OCI-LY1 (cell line): ENCODE measurements around the gene RERE.

Source experiments
- H2AFZ ChIP-seq: fragments of 200-600 bp; sonication (generic), shearing (Covaris generic); 2 replicates; pipeline ENCODE4 v1.6.0; 2014; ENCODE audit warnings: antibody characterized with exemption, mild to moderate bottlenecking, low read length
- H3F3A ChIP-seq: fragments of 200-600 bp; sonication (generic), shearing (Covaris generic); 2 replicates; pipeline ENCODE4 v1.6.0; 2014; ENCODE audit warnings: mild to moderate bottlenecking, antibody characterized with exemption, low read length, moderate library complexity; ENCODE audit not compliant: insufficient read depth
- H3K27ac ChIP-seq: fragments of 200-600 bp; sonication (generic); 2 replicates; pipeline ENCODE4 v1.5.1; 2014; ENCODE audit warnings: low read length, mixed run types, mild to moderate bottlenecking, low read depth; ENCODE audit not compliant: poor library complexity, severe bottlenecking
- H3K27me3 ChIP-seq: fragments of 200-600 bp; sonication (generic); 2 replicates; pipeline ENCODE4 v1.6.0; 2014; ENCODE audit warnings: antibody characterized with exemption, mild to moderate bottlenecking, low read length, moderate library complexity; ENCODE audit not compliant: insufficient read depth
- H3K36me3 ChIP-seq: fragments of 200-600 bp; sonication (generic); 2 replicates; pipeline ENCODE4 v1.6.1; 2014; ENCODE audit warnings: mild to moderate bottlenecking, antibody characterized with exemption, low read length, moderate library complexity, mixed read lengths; ENCODE audit not compliant: insufficient read depth
- H3K4me1 ChIP-seq: fragments of 200-600 bp; sonication (generic); 2 replicates; pipeline ENCODE4 v1.5.1; 2014; ENCODE audit warnings: mild to moderate bottlenecking, low read length, moderate library complexity; ENCODE audit not compliant: insufficient read depth, severe bottlenecking
- H3K4me2 ChIP-seq: fragments of 200-600 bp; sonication (generic), shearing (Covaris generic); 2 replicates; pipeline ENCODE4 v1.6.1; 2014; ENCODE audit warnings: low read length
- H3K4me3 ChIP-seq: fragments of 200-600 bp; sonication (generic); 2 replicates; pipeline ENCODE4 v1.5.1; 2014; ENCODE audit warnings: low read length, low read depth, mild to moderate bottlenecking, mixed read lengths; ENCODE audit not compliant: poor library complexity, severe bottlenecking
- H3K79me2 ChIP-seq: fragments of 200-600 bp; shearing (Covaris generic); 2 replicates; pipeline ENCODE4 v1.6.1; 2016; ENCODE audit warnings: mixed run types, low read length, mixed read lengths; ENCODE audit not compliant: insufficient read depth
- H3K9ac ChIP-seq: fragments of 200-600 bp; sonication (generic), shearing (Covaris generic); 2 replicates; pipeline ENCODE4 v1.6.1; 2014; ENCODE audit warnings: mild to moderate bottlenecking, low read length, mixed read lengths
- H3K9me2 ChIP-seq: fragments of 200-600 bp; sonication (generic), shearing (Covaris generic); 2 replicates; pipeline ENCODE4 v1.6.1; 2014; ENCODE audit warnings: low read depth, mild to moderate bottlenecking, low read length, mixed read lengths
- H3K9me3 ChIP-seq: fragments of 200-600 bp; shearing (Covaris generic); 2 replicates; pipeline ENCODE4 v1.6.1; 2014; ENCODE audit warnings: low read length, mixed read lengths
- H4K20me1 ChIP-seq: fragments of 200-600 bp; sonication (generic), shearing (Covaris generic); 2 replicates; pipeline ENCODE4 v1.6.0; 2016; ENCODE audit warnings: mild to moderate bottlenecking, low read length; ENCODE audit not compliant: insufficient read depth
- EZH2 ChIP-seq: fragments of 200-600 bp; sonication (generic), shearing (Covaris generic); IDR thresholded peaks from 2 replicates; pipeline ENCODE4 v1.8.0; 2017; ENCODE audit warnings: borderline replicate concordance, mixed run types, mild to moderate bottlenecking, antibody characterized with exemption, low read length, moderate library complexity, mixed read lengths
- TF ChIP-seq, protein P1 (sequence below): fragments of 200-600 bp; sonication (generic), shearing (Covaris generic); IDR thresholded peaks from 2 replicates; pipeline ENCODE4 v1.5.1; 2017; ENCODE audit warnings: mild to moderate bottlenecking, antibody characterized with exemption, low read length, moderate library complexity, mixed read lengths

The RERE gene

DNA sequence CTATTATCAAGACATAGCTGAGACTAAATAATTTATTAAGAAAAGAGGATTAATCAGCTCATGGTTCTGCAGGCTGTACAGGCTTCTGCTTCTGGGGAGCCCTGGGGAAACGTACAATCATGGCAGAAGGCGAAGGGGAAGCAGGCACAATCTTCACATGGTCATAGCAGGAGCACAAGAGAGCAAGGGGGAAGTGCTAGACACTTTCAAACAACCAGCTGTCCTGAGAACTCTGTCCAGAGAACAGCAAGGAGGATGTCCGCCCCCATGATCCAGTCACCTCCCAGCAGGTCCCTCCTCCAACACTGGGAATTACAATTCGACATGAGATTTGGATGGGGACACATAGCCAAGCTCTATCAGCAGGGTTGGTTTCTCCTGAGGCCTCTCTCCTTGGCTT is 509.8 kb downstream of the RERE start:
- Histone ChIP-seq H3F3A (no peaks in the 10 kb centered on the region), H3K36me3 (no peaks in the 10 kb centered on the region), H3K27ac (no peak overlapping the region), H3K9me3 (no peaks in the 10 kb centered on the region), H3K27me3 (no peaks in the 10 kb centered on the region), H3K79me2 (no peaks in the 10 kb centered on the region), H2AFZ (no peak overlapping the region), H3K9me2 (no peaks in the 10 kb centered on the region), H4K20me1 (no peaks in the 10 kb centered on the region), H3K4me3 (no peak overlapping the region), H3K4me2 (no peak overlapping the region), H3K9ac (no peak overlapping the region), H3K4me1 (no peaks in the 10 kb centered on the region)
- TF ChIP-seq EZH2, result no peak
- TF ChIP-seq, protein P1, sequence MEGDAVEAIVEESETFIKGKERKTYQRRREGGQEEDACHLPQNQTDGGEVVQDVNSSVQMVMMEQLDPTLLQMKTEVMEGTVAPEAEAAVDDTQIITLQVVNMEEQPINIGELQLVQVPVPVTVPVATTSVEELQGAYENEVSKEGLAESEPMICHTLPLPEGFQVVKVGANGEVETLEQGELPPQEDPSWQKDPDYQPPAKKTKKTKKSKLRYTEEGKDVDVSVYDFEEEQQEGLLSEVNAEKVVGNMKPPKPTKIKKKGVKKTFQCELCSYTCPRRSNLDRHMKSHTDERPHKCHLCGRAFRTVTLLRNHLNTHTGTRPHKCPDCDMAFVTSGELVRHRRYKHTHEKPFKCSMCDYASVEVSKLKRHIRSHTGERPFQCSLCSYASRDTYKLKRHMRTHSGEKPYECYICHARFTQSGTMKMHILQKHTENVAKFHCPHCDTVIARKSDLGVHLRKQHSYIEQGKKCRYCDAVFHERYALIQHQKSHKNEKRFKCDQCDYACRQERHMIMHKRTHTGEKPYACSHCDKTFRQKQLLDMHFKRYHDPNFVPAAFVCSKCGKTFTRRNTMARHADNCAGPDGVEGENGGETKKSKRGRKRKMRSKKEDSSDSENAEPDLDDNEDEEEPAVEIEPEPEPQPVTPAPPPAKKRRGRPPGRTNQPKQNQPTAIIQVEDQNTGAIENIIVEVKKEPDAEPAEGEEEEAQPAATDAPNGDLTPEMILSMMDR, result no peak

DNA sequence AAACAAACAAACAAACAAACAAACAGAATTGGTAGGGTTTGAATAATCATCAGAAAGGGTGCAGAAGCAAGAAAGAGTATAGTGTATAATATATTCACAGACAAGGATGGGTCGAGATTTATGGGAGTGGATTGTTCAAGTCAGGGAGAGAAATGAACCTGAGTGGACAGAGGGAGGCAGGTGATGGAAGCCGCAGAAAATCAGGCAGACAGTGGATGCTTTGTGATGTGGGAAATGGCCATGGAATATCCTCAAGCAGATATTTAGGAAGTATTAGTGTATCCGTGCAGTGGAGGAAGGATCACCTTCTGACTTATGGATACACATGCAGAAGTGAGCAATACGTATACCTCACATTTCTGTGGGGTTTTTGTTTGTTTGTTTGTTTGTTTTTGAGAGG is 513.6 kb downstream of the RERE start:
- H3K36me3 ChIP-seq, result no peaks in the 10 kb centered on the region
- H4K20me1 ChIP-seq, result no peaks in the 10 kb centered on the region
- H3K4me1 ChIP-seq, result no peaks in the 10 kb centered on the region
- H3K9me2 ChIP-seq, result no peaks in the 10 kb centered on the region
- no peak overlapping the region for H3K4me2 ChIP-seq
- no peak overlapping the region for H3K27ac ChIP-seq
- H3F3A ChIP-seq, result no peaks in the 10 kb centered on the region
- H3K79me2 ChIP-seq, result no peaks in the 10 kb centered on the region
- H3K4me3 ChIP-seq, result no peak overlapping the region
- no peak overlapping the region for H3K9ac ChIP-seq
- no peaks in the 10 kb centered on the region for H3K9me3 ChIP-seq
- TF ChIP-seq, protein P1, result no peak
- no peak for TF ChIP-seq EZH2
- no peak overlapping the region for H2AFZ ChIP-seq
- H3K27me3 ChIP-seq, result no peaks in the 10 kb centered on the region

DNA sequence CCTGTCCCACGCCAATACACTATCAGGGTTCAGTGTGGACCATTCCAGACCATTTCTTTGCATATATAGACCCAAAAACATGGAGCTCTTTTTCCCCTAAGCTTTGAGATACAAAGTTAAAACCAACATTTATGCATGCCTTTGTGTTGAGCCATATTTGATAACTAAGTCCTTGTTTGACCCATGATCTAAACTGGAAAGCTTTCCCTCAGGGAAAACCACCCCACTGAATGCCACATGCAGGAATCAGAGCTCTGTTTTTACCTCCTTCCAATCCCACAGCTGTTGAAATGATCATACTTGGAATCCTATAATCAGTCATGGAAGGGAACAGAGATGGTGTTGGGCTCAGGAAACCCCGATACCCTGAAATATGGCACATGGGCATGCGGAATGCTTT is 514.3 kb downstream of the RERE start:
- H3K4me3 ChIP-seq, result no peak overlapping the region
- no peaks in the 10 kb centered on the region for H3K4me1 ChIP-seq
- H3K4me2 ChIP-seq, result no peak overlapping the region
- TF ChIP-seq, protein P1, result no peak
- no peak for TF ChIP-seq EZH2
- no peak overlapping the region for H3K27ac ChIP-seq
- H4K20me1 ChIP-seq, result no peaks in the 10 kb centered on the region
- H3K9ac ChIP-seq, result no peak overlapping the region
- H3K36me3 ChIP-seq, result no peaks in the 10 kb centered on the region
- H3K27me3 ChIP-seq, result no peaks in the 10 kb centered on the region
- no peak overlapping the region for H2AFZ ChIP-seq
- no peaks in the 10 kb centered on the region for H3K79me2 ChIP-seq
- no peaks in the 10 kb centered on the region for H3K9me2 ChIP-seq
- H3F3A ChIP-seq, result no peaks in the 10 kb centered on the region
- no peaks in the 10 kb centered on the region for H3K9me3 ChIP-seq
